Measurements from ENCODE around the gene ZNF223. TPM values are rescaled to one million over a fixed set of nuclear protein-coding genes. Genes with fewer than 3 reads are reported as not detected.

The ZNF223 gene
- total RNA-seq, 1 experiment from 2014 or later = 2.2 TPM

DNA sequence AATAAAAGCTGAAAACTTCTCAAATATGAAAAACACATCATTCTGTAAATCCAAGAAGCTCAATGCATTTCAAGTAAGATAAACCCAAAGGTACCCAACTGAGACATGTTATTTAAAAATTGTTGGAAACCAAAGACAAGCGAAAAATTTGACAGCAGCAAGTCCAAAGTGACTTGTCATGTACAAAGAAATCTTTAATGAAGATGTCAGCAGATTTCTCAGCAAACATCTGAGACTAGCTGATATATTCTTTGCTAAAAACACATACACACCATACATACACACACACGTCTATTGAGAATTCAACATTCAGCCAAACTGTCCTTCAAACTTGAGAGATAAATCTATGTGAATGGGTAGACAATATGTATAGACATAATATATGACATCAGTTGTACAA, 32.3 kb upstream of the ZNF223 start:
- in situ Hi-C loops (cut with HindIII; ENCODE audit: low pct_unique_long_range_greater_than_20kb, low sequenced_read_pairs) (no loop called here), intact Hi-C loops (cut with micrococcal nuclease; ENCODE audit: unreplicated experiment) (no loop called here)
- DNase-seq (ENCODE audit: low read depth, low spot score) (no peak), ATAC-seq (no peak)
- Histone ChIP-seq H3K9me3 (ENCODE audit: control insufficient read depth, insufficient read depth, low read depth, low read length) (no peaks in the 10 kb centered on the region), H3K36me3 (ENCODE audit: control insufficient read depth, insufficient read depth, low read length) (no peaks in the 10 kb centered on the region), H3K4me1 (ENCODE audit: control insufficient read depth, insufficient read depth, low read length) (no peaks in the 10 kb centered on the region), H3K27me3 (ENCODE audit: control insufficient read depth, insufficient read depth, low read length) (no peaks in the 10 kb centered on the region), H3K27ac (ENCODE audit: low read length) (no peak overlapping the region), H3K4me3 (ENCODE audit: low read depth in 2 of 2, low read length in 2 of 2) (no peak overlapping the region)
- POLR2A ChIA-PET = no interaction called here
- CTCF ChIA-PET = no interaction called here
- no TSS peak for BruUV-seq (replicated peaks)
- TF ChIP-seq, protein P1, sequence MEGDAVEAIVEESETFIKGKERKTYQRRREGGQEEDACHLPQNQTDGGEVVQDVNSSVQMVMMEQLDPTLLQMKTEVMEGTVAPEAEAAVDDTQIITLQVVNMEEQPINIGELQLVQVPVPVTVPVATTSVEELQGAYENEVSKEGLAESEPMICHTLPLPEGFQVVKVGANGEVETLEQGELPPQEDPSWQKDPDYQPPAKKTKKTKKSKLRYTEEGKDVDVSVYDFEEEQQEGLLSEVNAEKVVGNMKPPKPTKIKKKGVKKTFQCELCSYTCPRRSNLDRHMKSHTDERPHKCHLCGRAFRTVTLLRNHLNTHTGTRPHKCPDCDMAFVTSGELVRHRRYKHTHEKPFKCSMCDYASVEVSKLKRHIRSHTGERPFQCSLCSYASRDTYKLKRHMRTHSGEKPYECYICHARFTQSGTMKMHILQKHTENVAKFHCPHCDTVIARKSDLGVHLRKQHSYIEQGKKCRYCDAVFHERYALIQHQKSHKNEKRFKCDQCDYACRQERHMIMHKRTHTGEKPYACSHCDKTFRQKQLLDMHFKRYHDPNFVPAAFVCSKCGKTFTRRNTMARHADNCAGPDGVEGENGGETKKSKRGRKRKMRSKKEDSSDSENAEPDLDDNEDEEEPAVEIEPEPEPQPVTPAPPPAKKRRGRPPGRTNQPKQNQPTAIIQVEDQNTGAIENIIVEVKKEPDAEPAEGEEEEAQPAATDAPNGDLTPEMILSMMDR (IDR thresholded peaks at IDR 0.05) = no peak
- TF ChIP-seq POLR2AphosphoS5 (IDR thresholded peaks at IDR 0.05; ENCODE audit: low read depth, low read length) (no peak), SIN3A (IDR thresholded peaks at IDR 0.05; ENCODE audit: borderline replicate concordance, insufficient read depth, low read depth, low read length) (no peak), REST (IDR thresholded peaks at IDR 0.05; ENCODE audit: insufficient read depth in 1 of 2, low read depth in 2 of 2, low read length in 1 of 2) (no peak), TCF7L2 (IDR thresholded peaks at IDR 0.05; ENCODE audit: low read depth, low read length) (no peak)

GRCh38 chr19:44021221-44021620, 30.6 kb upstream of the ZNF223 start:
- BruUV-seq (replicated peaks) = no TSS peak
- no peak overlapping the region for H3K4me3 ChIP-seq (ENCODE audit: low read depth in 2 of 2, low read length in 2 of 2)
- no peak for TF ChIP-seq REST (IDR thresholded peaks at IDR 0.05; ENCODE audit: insufficient read depth in 1 of 2, low read depth in 2 of 2, low read length in 1 of 2)
- no peak for TF ChIP-seq POLR2AphosphoS5 (IDR thresholded peaks at IDR 0.05; ENCODE audit: low read depth, low read length)
- TF ChIP-seq SIN3A (IDR thresholded peaks at IDR 0.05; ENCODE audit: borderline replicate concordance, insufficient read depth, low read depth, low read length) = no peak
- TF ChIP-seq TCF7L2 (IDR thresholded peaks at IDR 0.05; ENCODE audit: low read depth, low read length) = no peak
- TF ChIP-seq, protein P1 (IDR thresholded peaks at IDR 0.05) = no peak
- in situ Hi-C loops (cut with HindIII; ENCODE audit: low pct_unique_long_range_greater_than_20kb, low sequenced_read_pairs) (no loop called here), intact Hi-C loops (cut with micrococcal nuclease; ENCODE audit: unreplicated experiment) (no loop called here)
- CTCF ChIA-PET = no interaction called here
- no peaks in the 10 kb centered on the region for H3K4me1 ChIP-seq (ENCODE audit: control insufficient read depth, insufficient read depth, low read length)
- H3K27me3 ChIP-seq (ENCODE audit: control insufficient read depth, insufficient read depth, low read length) = no peaks in the 10 kb centered on the region
- no peaks in the 10 kb centered on the region for H3K9me3 ChIP-seq (ENCODE audit: control insufficient read depth, insufficient read depth, low read depth, low read length)
- POLR2A ChIA-PET = no interaction called here
- no peaks in the 10 kb centered on the region; the same call in 1 of the 2 replicates for H3K36me3 ChIP-seq (ENCODE audit: control insufficient read depth, insufficient read depth, low read length)
- ATAC-seq (no peak), DNase-seq (ENCODE audit: low read depth, low spot score) (no peak)
- H3K27ac ChIP-seq (ENCODE audit: low read length) = no peak overlapping the region
